Left colon (tissue), 2 donors: ENCODE measurements around the gene CREB3L2. TPM values are rescaled to one million over a fixed set of nuclear protein-coding genes. Genes with fewer than 3 reads are reported as not detected.

Experiments
- ATAC-seq: fragments of 200-7000 bp; cut with Tn5 transposase; one replicate; pipeline ENCODE4 v1.9.1; 2020; ENCODE audit warnings: mild to moderate bottlenecking, moderate library complexity
- DNase-seq, 2 donors: peaks; one replicate each; pipeline ENCODE4 v3.0.0-alpha.2; 2020
- intact Hi-C, 2 donors: fragments of 100-400 bp; cut with DNase I in 1 of 2; cut with micrococcal nuclease in 1 of 2; formaldehyde crosslinking; loops; one replicate each; pipeline versions ENCODE4 v1.11.2 to v1.14.0; 2022; cut with DNase I, micrococcal nuclease
- total RNA-seq, 2 donors: library from RNA; stranded (reverse); fragmentation: NEBNext Ultra II Directional; extraction: Animal tissue kit (Norgen Biotek cat#: 25700); gene quantifications; one replicate each; pipeline ENCODE4 v1.2.1, GENCODE V29; 2021
- donor health status: DM: no; HTN: no; CAD: no.
- donor health status: DM: yes; HTN: yes; CAD: no.

CREB3L2 gene
- total RNA-seq, 2 donors from 2014 or later = 39.2 to 41.5 TPM

- intact Hi-C loops = no loop called here
- ATAC-seq (no peak), DNase-seq (no peak)
Measured at GRCh38 chr7:137873979-137874777, 127.7 kb downstream of the CREB3L2 start.

- intact Hi-C loops = no loop called here
- DNase-seq (no peak), ATAC-seq (no peak)
Measured at GRCh38 chr7:137873524-137873923, 128.4 kb downstream of the CREB3L2 start.

GRCh38 chr7:137871170-137871915 is 130.5 kb downstream of the CREB3L2 start:
- intact Hi-C loops = no loop called here
- no peak for DNase-seq
- no peak for ATAC-seq

- ATAC-seq (no peak), DNase-seq (no peak)
- intact Hi-C loops = no loop called here
Measured at GRCh38 chr7:137870684-137871083, 131.2 kb downstream of the CREB3L2 start.

- DNase-seq (no peak), ATAC-seq (no peak)
- intact Hi-C loops = no loop called here
Measured at GRCh38 chr7:137870078-137870477, 131.8 kb downstream of the CREB3L2 start.

GRCh38 chr7:137869260-137869659 is 132.6 kb downstream of the CREB3L2 start:
- intact Hi-C loops = no loop called here

GRCh38 chr7:137867289-137867688 is 134.6 kb downstream of the CREB3L2 start:
- no peak for DNase-seq
- ATAC-seq = no peak
- intact Hi-C loops = no loop called here

More at GRCh38 chr7:137869260-137869659, 132.6 kb downstream of the CREB3L2 start:
- ATAC-seq (no peak), DNase-seq (no peak)

GRCh38 chr7:137865764-137866163 is 136.1 kb downstream of the CREB3L2 start:
- no peak for DNase-seq
- no peak for ATAC-seq
- intact Hi-C loops = no loop called here

- intact Hi-C loops = no loop called here
- DNase-seq = no peak
- ATAC-seq = no peak
Measured at GRCh38 chr7:137862964-137863363, 138.9 kb downstream of the CREB3L2 start.

GRCh38 chr7:137862358-137862757 is 139.5 kb downstream of the CREB3L2 start:
- DNase-seq (no peak), ATAC-seq (no peak)
- intact Hi-C loops = no loop called here

- intact Hi-C loops = no loop called here
- ATAC-seq = no peak
Measured at GRCh38 chr7:137860542-137860941, 141.3 kb downstream of the CREB3L2 start.

GRCh38 chr7:137853053-137853452 is 148.8 kb downstream of the CREB3L2 start:
- ATAC-seq (no peak), DNase-seq (no peak)
- intact Hi-C loops = no loop called here

More at GRCh38 chr7:137860542-137860941, 141.3 kb downstream of the CREB3L2 start:
- DNase-seq = no peak

GRCh38 chr7:137852108-137852507 is 149.8 kb downstream of the CREB3L2 start:
- no peak for ATAC-seq
- DNase-seq = no peak

GRCh38 chr7:137850972-137851945 is 150.6 kb downstream of the CREB3L2 start:
- intact Hi-C loops = no loop called here
- no peak for ATAC-seq

More at GRCh38 chr7:137852108-137852507, 149.8 kb downstream of the CREB3L2 start:
- intact Hi-C loops = no loop called here

GRCh38 chr7:137850571-137850970 is 151.3 kb downstream of the CREB3L2 start:
- DNase-seq (no peak), ATAC-seq (no peak)
- intact Hi-C loops = no loop called here

More at GRCh38 chr7:137850972-137851945, 150.6 kb downstream of the CREB3L2 start:
- DNase-seq = no peak

- ATAC-seq (no peak), DNase-seq (no peak)
- intact Hi-C loops = no loop called here
Measured at GRCh38 chr7:137848095-137848494, 153.8 kb downstream of the CREB3L2 start.

GRCh38 chr7:137847568-137848050 is 154.3 kb downstream of the CREB3L2 start:
- intact Hi-C loops = no loop called here
- no peak for ATAC-seq

GRCh38 chr7:137846827-137847567 is 154.9 kb downstream of the CREB3L2 start, which contains the start of gene DGKI:
Gene DGKI, minus strand, starts transcription at chr7:137846974.
- no peak for ATAC-seq
- intact Hi-C loops = no loop called here
- peak in 1 of 2 donors; percentile 5 for DNase-seq

More at GRCh38 chr7:137847568-137848050, 154.3 kb downstream of the CREB3L2 start:
- no peak for DNase-seq
